SW480 (cell line): Measurements from ENCODE around the gene TTC39A.
"Not testable (repeated sequence)": the region's sequence is repeated elsewhere in the genome, so short reads cannot be mapped to it uniquely, and the experiment has no call there.

Source experiments
- DNase-seq: peaks from one replicate; pipeline ENCODE4 v3.0.0-alpha.2; 2016; ENCODE audit warnings: low spot score

TTC39A gene

GRCh38 chr1:51336711-51337110 lies 6.3 kb upstream of the TTC39A start:
- DNase-seq, result no peak

DNA sequence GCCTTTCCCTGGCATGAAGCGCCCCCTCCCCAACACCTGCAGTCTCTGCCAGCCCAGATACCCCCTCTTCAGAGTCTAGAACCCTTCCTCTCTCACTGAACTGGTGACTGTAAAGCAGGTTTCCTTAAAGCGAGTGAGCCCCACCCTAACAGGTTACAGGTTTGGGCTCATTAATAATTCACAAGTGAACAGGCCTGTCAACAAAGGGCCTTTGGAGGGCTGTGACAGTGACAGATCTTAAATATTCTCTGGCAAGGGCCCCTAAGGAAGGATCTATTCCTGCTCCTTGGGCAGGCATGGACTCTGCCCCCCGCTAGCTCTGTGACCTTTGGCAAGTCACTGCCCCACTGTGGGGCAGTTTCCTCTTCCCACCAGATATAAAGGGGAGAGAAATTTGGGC lies 5.6 kb upstream of the TTC39A start:
- no peak for DNase-seq

- DNase-seq, result peak; percentile 84
Measured at GRCh38 chr1:51331206-51332100, 1.1 kb upstream of the TTC39A start.

DNA sequence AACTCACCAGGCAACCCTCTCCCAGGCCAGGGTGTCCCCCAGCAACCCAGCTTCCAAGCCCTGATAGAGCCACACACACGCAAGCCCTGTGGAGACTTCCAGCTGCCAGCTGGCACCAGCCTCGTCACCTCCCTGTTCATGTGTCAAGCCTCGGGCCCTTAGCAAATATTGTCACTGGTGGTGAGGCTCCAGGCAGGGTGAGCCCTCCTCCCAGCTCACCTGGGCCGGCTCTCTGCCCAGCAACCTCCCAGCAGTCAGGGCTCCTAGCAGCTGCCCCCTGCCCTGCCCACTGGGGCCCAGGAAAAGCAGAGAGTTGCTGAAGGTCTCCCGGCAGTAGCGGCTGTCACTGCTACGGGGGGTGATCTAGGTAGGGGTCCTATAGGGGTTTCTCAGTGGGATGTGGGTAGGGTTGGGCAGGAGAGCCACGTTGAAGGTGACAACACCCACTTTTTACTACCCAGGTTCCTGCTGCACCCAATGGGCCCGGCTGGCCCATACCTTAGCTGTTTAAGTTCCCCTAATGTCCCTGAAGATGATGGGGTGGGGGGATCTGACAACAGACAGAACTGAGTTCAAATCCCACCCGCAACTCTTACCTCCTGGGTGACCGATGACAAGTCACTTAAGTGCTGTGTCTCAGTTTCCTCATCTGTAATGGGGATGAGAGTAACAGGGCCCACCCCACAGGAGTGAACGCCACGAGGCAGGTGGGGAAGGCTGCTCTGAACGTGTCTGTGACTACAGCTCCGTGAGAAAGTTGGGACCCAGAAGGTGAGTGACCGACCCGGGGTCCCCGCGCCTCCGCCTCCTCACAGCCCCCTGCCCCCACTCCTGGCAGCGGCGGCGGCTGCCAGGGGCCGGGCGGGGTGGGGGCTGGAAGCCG lies 678 bp downstream of the TTC39A start:
- DNase-seq, result no peak

DNA sequence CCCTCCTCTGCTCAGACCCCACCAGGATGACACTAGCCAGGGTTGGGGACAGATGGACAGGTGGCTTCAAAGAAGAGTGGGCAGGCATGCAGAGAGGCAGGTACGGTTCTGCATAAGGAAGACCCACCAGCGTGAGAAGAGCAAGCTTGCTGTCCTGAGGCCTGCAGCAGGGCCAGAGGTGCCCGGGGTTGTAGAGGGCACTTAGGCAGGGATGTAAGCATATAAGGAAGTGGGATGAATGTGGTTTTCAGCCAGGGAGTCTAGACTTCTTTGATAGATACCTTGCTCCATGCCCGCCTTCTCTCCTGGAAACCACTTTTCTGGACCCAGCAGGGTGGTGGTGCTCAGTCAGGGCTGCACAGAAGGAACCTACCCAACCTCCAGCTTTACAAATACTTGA lies 1.4 kb downstream of the TTC39A start:
- no peak for DNase-seq

DNA sequence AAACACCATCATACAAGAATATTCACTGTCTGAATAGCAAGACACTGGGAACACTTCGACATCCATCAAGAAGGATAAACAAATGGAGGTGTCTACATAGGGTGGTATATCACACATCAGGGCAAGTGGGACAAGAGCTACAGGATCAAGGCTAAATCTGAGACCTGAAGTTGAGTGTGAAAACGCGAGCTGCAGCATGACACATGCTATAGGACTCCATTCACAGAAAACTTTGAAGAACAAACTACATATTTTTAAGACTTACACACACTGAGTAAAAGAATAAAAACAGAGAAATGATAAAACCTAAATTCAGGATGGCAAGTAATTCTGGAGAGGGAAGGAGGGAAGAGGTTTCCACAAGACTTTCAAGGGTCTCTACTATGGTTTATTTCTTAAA lies 2.1 kb downstream of the TTC39A start:
- no peak for DNase-seq

- DNase-seq, result no peak
Measured at GRCh38 chr1:51327386-51327785, 3.0 kb downstream of the TTC39A start.

DNA sequence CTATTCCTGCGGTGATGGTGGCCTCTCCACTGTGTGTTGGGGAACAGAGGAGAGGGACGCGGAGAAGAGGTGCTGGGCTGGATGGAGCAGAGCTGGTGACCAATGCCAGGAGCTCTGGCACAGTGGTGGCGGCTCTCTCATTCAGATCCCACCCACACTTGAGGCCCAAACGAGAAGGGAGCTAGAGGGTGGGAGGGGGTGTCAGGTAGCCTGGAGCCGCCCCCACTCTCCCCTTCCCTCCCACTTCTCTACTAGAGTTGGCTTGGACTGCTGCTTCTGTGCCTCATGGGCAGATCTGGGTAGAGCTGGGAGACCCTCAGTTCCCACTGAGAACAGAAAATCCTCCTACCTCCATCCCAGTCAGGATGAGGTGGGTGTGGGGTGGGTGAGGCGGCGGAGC lies 3.5 kb downstream of the TTC39A start:
- DNase-seq, result no peak

DNA sequence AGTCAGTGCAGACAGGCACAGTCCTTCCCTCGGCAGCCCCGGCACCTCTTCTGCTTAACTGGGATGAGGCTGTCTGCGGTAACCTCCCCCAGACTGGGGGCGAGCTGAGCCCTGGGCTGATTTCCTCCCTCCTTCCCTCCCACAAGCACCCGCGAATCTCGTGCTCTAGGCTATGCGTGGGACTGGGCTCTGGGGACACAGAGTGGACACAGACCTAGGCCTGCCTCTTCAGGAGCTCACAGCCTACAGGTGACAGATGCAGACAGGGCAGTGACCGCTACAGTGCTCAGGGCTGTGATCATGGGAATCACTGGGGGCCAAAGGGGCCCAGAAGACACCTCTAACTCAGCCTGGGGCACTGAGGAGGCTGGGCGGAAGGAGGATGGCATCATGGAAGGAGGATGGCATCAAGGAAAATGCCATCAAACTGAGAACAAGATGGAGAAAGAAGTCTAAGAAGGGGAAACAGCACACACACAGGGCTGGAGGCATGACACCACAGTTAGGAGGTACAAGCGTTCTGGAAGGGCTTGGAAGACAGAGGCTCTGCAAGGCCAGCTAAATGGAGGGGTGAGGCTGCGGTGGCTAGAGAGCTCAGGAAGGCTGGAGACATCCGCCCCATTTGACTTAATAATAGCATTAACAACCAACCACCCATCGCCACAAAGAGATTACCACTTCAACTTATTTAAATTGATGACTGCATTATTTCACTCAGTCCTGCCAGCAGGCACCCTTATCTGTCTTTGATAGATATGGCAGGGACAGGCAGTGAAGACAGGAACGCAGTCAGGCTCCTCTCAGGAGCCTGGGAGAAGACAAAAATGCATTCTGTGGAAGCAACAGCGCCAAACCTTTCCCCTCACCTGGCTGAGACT lies 4.2 kb downstream of the TTC39A start:
- no peak for DNase-seq

DNA sequence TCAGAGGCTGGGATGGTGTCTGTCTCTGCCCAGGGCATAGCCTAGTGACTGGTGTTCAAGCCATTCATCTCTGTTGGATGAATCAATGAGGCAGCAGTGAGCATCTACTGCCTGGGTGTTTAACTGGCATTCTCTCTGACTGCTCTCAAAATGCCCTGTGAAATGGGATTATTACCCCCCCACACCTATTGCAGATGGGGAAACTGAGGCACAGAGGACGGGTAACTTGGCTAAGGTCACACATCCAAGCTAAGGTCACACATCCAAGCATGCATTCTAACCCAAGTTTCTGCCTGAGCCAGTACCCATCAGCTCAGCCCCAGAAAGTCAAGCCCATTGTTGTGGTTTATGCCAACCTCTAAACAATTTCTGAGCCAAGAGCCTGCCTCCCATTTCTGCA lies 5.0 kb downstream of the TTC39A start:
- no peak for DNase-seq

DNA sequence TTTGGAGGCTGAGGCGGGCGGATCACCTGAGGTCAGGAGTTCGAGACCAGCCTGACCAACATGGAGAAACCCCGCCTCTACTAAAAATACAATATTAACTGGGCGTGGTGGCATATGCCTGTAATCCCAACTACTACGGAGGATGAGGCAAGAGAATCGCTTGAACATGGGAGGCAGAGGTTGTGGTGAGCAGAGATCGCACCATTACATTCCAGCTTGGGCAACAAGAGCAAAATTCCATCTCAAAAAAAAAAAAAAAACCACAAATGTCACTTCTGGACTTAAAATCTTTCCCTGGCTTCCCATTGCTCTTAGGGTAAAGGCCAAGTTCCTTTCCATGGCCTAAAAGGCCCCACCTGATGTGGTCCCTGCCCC lies 5.4 kb downstream of the TTC39A start:
- not testable (repeated sequence) for DNase-seq

DNA sequence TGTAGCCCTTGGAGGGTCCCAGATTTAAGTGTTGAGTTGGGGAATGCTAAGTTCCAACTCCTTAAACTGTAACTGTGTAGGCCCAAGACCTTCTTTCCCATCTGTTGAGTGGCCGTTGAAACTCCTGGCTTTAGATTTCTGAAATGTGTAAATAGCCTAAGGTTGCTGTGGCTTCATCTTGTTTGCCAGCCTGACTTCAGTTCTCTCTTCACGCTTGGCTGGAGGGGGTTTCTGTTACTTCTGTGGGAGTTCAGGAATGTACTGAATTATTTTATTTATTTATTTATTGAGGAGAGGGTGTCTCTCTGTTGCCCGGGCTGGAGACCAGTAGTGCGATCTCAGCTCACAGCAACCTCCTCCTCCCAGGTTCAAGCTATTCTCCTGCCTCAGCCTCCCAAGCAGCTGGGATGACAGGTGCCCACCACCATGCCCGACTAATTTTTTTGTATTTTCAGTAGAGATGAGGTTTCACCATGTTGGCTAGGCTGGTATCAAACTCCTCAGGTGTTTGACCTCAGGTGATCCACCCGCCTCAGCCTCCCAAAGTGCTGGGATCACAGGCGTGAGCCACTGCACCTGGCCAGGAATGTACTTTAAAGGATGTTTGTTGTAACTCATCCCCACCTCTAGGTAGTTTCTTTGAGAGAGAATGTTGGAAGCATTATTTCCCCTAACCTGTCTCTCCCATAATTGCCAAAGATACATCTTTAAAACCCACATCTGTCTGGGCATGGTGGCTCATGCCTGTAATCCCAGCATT lies 5.9 kb downstream of the TTC39A start:
- no peak for DNase-seq

DNA sequence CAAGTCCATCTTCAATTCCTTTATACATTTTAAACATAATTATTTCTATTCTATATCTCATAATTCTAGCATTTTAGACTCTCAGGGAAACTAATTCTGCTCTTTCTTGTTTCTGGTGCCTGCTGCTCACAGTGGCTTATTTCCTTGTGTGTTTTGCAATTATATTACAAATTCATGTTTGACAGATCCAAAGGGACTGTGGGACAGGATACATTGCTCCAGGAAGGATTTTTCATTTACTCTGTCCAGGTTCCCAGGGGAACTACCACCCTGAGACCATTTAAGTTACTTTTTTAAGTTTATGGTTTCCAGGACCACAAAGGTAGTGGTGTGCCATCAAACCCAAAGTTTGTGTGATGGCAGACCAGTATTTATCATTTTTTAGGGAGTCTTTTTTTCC lies 6.6 kb downstream of the TTC39A start:
- DNase-seq, result no peak

DNA sequence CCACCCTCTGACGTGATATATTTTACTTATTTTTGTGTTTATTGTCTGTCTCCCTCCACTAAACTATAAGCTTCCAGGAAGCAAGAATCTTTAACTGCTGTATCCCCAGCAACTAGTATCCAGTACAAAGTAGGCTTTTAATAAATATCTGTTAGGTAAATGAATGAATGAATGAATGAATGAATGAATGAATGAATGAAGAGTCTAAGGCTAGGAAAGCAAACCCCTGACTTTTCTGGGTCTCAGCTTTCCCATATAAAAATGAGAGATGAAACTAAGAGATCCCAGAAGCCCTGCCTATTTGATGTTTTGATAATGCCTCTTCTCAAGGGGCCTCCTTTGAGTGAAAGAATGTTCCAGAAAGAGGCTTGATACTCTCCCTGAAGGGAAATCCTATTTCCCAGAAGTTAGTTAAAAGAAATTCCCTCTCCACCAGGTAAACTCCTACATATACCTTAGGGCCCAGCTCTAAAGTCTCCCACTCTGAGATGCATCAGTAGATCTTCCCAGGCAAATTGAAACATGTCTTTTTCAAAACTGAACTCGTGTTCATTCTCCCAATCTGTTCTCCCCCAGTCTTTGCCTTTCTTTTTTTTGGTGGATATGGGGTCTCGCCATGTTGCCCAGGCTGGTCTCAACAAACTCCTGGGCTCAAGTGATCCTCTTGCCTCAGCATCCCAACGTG lies 7.8 kb downstream of the TTC39A start:
- DNase-seq, result no peak

- no peak for DNase-seq
Measured at GRCh38 chr1:51321924-51322280, 8.5 kb downstream of the TTC39A start.

GRCh38 chr1:51320967-51321923 lies 9.1 kb downstream of the TTC39A start:
- DNase-seq, result no peak

GRCh38 chr1:51317798-51318197 lies 12.6 kb downstream of the TTC39A start:
- no peak for DNase-seq

DNA sequence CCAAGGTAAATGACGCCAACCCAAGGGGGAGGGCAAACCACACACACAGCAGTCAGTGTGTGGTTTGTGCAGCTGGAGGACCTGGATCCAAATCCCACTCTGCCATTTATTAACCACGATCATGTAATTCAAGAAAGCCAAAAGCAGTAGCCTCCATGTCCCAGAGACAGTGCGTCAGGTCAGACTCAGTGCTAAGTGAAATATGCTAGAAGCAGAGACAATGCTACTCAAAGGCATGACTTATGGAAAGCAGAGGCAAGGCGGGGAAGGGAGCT lies 13.6 kb downstream of the TTC39A start:
- no peak for DNase-seq

DNA sequence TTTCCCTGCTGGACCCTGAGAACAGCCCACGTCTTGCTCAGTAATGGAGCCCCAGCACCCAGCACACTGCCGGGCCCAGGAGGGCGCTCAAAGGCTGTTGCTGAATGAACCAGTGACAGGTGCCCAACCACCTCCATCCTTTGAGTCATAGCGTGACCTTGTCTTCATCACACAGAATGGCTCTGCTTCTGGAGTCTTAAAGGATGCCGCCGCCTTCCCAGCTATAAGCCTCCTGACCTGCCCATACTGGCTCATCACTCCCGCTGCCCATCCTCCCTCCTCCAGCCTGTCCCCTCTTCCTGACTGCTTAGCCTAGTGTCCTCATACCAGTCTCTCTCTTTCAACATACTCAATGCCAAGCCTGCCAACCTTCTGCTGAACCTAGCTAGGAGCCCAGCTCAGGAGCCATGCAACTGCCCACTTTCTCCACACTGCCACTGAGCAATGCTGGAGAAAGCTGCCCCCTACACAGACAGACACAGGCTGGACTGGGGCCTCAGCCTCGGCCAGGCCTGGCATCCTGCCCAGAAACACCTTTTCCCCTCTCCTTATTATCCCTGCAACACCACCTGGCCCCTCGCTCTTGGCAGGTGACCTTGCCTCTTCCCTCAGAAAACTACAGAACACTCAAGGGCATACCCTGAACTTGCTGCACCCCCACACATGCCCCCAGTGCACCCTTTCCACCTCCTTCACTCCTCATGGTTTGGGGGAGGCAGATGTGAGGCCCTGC lies 14.1 kb downstream of the TTC39A start:
- DNase-seq, result no peak
